HCT116 (cell line): ENCODE measurements around the gene SUPV3L1.

Experiments used
- ATF3 ChIP-seq: IDR thresholded peaks from 2 replicates; pipeline ENCODE4 v1.6.1; 2012
- CBX3 ChIP-seq: IDR thresholded peaks from 2 replicates; pipeline ENCODE4 v1.6.1; 2012; ENCODE audit warnings: low read depth
- CTCF ChIP-seq, 3 experiments: fragments of 200-600 bp in 1 of 3; sonication (generic) in 1 of 3; IDR thresholded peaks in 2 of 3; conservative IDR thresholded peaks in 1 of 3; 2 replicates each; pipeline ENCODE4 v1.5.1; 2012 to 2017; ENCODE audit warnings: low read depth in 2 of 3, low read length in 2 of 3, antibody characterized with exemption in 1 of 3, borderline replicate concordance in 1 of 3, control low read depth in 1 of 3, mild to moderate bottlenecking in 1 of 3, mixed read lengths in 1 of 3, mixed run types in 1 of 3, moderate library complexity in 1 of 3; ENCODE audit not compliant: insufficient read depth in 1 of 3
- ELF1 ChIP-seq: IDR thresholded peaks from 2 replicates; pipeline ENCODE4 v1.6.1; 2012; ENCODE audit warnings: low read depth, borderline replicate concordance
- EZH2 ChIP-seq: fragments of 200-600 bp; sonication (generic); IDR thresholded peaks from 2 replicates; pipeline ENCODE4 v1.6.1; 2017; ENCODE audit warnings: antibody characterized with exemption, mixed run types
- EZH2phosphoT487 ChIP-seq: fragments of 200-600 bp; IDR thresholded peaks from 2 replicates; pipeline ENCODE4 v1.6.1; 2018; ENCODE audit warnings: antibody characterized with exemption, borderline replicate concordance
- MAX ChIP-seq: IDR thresholded peaks from 2 replicates; pipeline ENCODE4 v1.6.1; 2012
- POLR2A ChIP-seq: IDR thresholded peaks from 2 replicates; pipeline ENCODE4 v1.7.0; 2011; ENCODE audit warnings: borderline replicate concordance; ENCODE audit not compliant: insufficient read depth, insufficient read length; ENCODE audit errors: extremely low read depth
- POLR2AphosphoS5 ChIP-seq: IDR thresholded peaks from 2 replicates; pipeline ENCODE4 v1.6.1; 2011; ENCODE audit warnings: mild to moderate bottlenecking, low read depth, low read length, moderate library complexity
- RAD21 ChIP-seq: IDR thresholded peaks from 2 replicates; pipeline ENCODE4 v1.6.1; 2012; ENCODE audit warnings: low read depth, mild to moderate bottlenecking
- REST ChIP-seq: IDR thresholded peaks from 2 replicates; pipeline ENCODE4 v1.6.1; 2012; ENCODE audit warnings: low read depth
- SIN3A ChIP-seq: IDR thresholded peaks from 2 replicates; pipeline ENCODE4 v1.6.1; 2012; ENCODE audit warnings: low read depth
- ZNF274 ChIP-seq: fragments of 200-500 bp; sonication (Bioruptor generic); IDR thresholded peaks from 2 replicates; pipeline ENCODE4 v1.6.1; 2014; ENCODE audit warnings: mild to moderate bottlenecking, low read depth, low read length, inconsistent platforms

- TF ChIP-seq CTCF (IDR thresholded peaks at IDR 0.05 in 2 of 3, conservative IDR thresholded peaks at IDR 0.05 in 1 of 3; ENCODE audit: borderline replicate concordance in 1 of 3, insufficient read depth in 1 of 3, low read depth in 2 of 3, low read length in 2 of 3): no peak
- no peak for TF ChIP-seq EZH2
- TF ChIP-seq POLR2AphosphoS5: no peak
- no peak for TF ChIP-seq EZH2phosphoT487
- no peak for TF ChIP-seq REST
- TF ChIP-seq RAD21: no peak
- no peak for TF ChIP-seq CBX3
- no peak for TF ChIP-seq ATF3
- no peak for TF ChIP-seq POLR2A
- no peak for TF ChIP-seq ZNF274
- TF ChIP-seq MAX: no peak
- no peak for TF ChIP-seq ELF1
- TF ChIP-seq SIN3A: no peak
Observed at GRCh38 chr10:69250041-69250440, 70.0 kb downstream of the SUPV3L1 start.
